Right lobe of liver (tissue), 6 donors: ENCODE measurements around the gene HDAC7. TPM values are rescaled to one million over a fixed set of nuclear protein-coding genes. Genes with fewer than 3 reads are reported as not detected.

ENCODE experiments used
- ATAC-seq, 4 donors: fragments of 200-7000 bp; cut with Tn5 transposase; one replicate each; pipeline ENCODE4 v1.9.1; 2020; ENCODE audit warnings: mild to moderate bottlenecking in 4 of 4, moderate library complexity in 4 of 4
- DNase-seq, 3 donors: peaks; one replicate each; pipeline ENCODE4 v3.0.0-alpha.2; 2020
- H3K27ac ChIP-seq, 3 donors: fragments of 200-600 bp; one replicate each; pipeline ENCODE4 v1.8.0; 2022
- H3K27me3 ChIP-seq, 2 donors: fragments of 200-600 bp; one replicate each; pipeline ENCODE4 v1.8.0; 2022
- H3K36me3 ChIP-seq, 4 donors: fragments of 200-600 bp; sonication (generic) in 1 of 4; one replicate each; pipeline versions ENCODE4 v1.5.1 to v1.8.0; 2017 to 2022; ENCODE audit warnings: control low read depth in 1 of 4
- H3K4me1 ChIP-seq, 4 donors: fragments of 200-600 bp; sonication (generic) in 1 of 4; one replicate each; pipeline versions ENCODE4 v1.5.1 to v1.8.0; 2017 to 2022; ENCODE audit warnings: control low read depth in 1 of 4
- H3K4me3 ChIP-seq, 3 donors: fragments of 200-600 bp; one replicate each; pipeline ENCODE4 v1.8.0; 2022
- H3K9me3 ChIP-seq, 4 donors: fragments of 200-600 bp; sonication (generic) in 1 of 4; one replicate each; pipeline versions ENCODE4 v1.5.1 to v1.8.0; 2017 to 2022; ENCODE audit warnings: control low read depth in 1 of 4
- POLR2A ChIP-seq: fragments of 450-650 bp; IDR thresholded peaks from one replicate; pipeline ENCODE4 v1.6.1; 2017; ENCODE audit warnings: antibody characterized with exemption, mild to moderate bottlenecking
- WGBS: methylation state at CpG from one replicate; pipeline ENCODE4 v1.1.6; 2018; ENCODE audit warnings: low coverage, low lambda C conversion rate; ENCODE audit not compliant: insufficient coverage; ENCODE audit errors: missing lambda C conversion rate; 5-methylcytosine and 5-hydroxymethylcytosine counted together
- intact Hi-C, 2 donors: fragments of 100-400 bp; cut with DNase I; formaldehyde crosslinking; loops; one replicate each; pipeline versions ENCODE4 v1.11.2 to v1.14.1; 2022
- total RNA-seq, 6 experiments: library from RNA; depleted of rRNA in 2 of 6; stranded (reverse); fragments of >200 nt in 2 of 6; fragmentation: NEBNext Ultra II Directional in 3 of 6; extraction: Animal tissue kit (Norgen Biotek cat#: 25700) in 3 of 6; gene quantifications; one replicate each; pipeline versions ENCODE4 v1.1.0 to v1.2.4, GENCODE V29; 2016 to 2023
- TF ChIP-seq, protein P1 (sequence below), 4 donors: fragments of 200-600 bp in 3 of 4; fragments of 450-650 bp in 1 of 4; IDR thresholded peaks; one replicate each; pipeline versions ENCODE4 v1.5.1 to v1.8.0; 2016 to 2022; ENCODE audit warnings: antibody characterized with exemption in 4 of 4, mild to moderate bottlenecking in 2 of 4
- donor health status: DM: no; HTN: yes; CAD: no.
- donor health status: DM: no; HTN: no; CAD: no.
- donor health status: DM: no; HTN: no; CAD: no.
- donor health status: DM: no; HTN: yes; CAD: no.
- donor health status: DM: no; HTN: yes; CAD: no.

The HDAC7 gene
- total RNA-seq, 6 experiments from 2014 or later = 6.6 to 18.8 (median 8.4) TPM

DNA sequence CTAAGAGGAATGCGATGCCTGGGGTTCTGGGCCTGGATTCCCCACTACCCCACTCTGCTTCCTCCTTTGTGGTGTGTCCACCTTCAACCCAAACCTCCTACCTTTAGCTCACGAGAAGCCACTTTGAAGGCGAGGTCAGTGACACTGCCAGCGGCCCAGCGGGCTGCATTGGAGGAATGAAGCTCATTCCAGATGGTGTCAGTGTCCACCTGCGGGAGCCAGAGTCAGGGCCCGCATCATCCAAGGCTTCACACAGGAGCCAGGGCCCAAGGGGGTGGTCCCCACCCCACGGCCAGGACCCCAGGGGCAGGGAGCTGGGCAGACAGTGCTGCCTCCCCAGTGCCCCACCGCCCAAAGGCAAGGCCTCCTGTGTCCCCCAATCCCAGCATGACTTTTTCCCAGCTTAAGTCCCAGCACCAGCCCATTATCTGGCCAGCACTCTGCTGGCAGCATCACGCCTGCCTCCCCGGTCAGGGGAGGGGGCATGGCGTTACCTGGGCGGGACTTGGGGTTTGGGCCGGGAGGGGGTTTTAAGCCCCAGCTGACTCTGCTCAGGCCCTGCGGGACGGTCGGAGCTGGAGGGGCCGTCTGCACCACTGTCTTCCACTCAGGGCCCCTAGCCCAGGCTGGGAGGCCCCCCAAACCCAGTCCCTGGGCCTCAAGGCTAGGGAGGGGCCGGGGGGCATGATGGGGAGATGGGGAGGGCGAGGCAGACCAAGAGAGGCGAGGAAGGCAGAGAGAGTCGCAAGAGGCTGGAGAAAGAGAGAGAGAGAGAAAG is 29.8 kb downstream of the HDAC7 start:
- Histone ChIP-seq H3K4me1 (no peaks in the 10 kb centered on the region), H3K36me3 (peaks cover 0 to 23% (median 7%) of the 10 kb centered on the region in 4 donors), H3K27ac (no peak overlapping the region), H3K4me3 (no peak overlapping the region), H3K9me3 (no peaks in the 10 kb centered on the region), H3K27me3 (no peaks in the 10 kb centered on the region)
- DNase-seq (peak in 1 of 3 donors; percentile 42), ATAC-seq (no peak)
- intact Hi-C loops = no loop called here
- TF ChIP-seq POLR2A = no peak
- TF ChIP-seq, protein P1, sequence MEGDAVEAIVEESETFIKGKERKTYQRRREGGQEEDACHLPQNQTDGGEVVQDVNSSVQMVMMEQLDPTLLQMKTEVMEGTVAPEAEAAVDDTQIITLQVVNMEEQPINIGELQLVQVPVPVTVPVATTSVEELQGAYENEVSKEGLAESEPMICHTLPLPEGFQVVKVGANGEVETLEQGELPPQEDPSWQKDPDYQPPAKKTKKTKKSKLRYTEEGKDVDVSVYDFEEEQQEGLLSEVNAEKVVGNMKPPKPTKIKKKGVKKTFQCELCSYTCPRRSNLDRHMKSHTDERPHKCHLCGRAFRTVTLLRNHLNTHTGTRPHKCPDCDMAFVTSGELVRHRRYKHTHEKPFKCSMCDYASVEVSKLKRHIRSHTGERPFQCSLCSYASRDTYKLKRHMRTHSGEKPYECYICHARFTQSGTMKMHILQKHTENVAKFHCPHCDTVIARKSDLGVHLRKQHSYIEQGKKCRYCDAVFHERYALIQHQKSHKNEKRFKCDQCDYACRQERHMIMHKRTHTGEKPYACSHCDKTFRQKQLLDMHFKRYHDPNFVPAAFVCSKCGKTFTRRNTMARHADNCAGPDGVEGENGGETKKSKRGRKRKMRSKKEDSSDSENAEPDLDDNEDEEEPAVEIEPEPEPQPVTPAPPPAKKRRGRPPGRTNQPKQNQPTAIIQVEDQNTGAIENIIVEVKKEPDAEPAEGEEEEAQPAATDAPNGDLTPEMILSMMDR (IDR thresholded peaks at IDR 0.05) = no peak
- WGBS = 63% methylated on average over 3 of the region's 22 CpGs

DNA sequence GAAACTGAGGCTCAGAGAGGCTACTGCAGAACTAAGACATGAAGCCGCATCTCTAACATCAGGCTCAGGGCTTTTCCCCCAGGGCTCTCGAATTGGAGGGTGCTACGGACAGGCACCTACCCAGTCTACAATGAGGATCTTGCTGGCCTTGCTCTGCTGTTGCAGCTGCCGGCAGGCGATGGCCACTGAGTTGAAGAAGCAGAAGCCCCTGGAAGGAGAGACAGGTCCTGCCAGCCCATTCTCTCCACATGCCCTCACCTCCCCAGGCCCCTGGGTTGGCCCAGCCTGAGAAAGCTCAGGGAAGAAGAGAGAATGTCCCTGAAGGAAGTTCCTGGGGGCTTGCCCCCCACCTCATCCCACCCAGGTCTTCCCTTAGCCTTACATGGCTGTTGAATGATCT is 30.6 kb downstream of the HDAC7 start:
- H3K4me1 ChIP-seq = no peaks in the 10 kb centered on the region
- H3K9me3 ChIP-seq = no peaks in the 10 kb centered on the region
- 80% methylated on average over 1 of the region's 5 CpGs for WGBS
- peaks cover 0 to 28% (median 13%) of the 10 kb centered on the region in 4 donors for H3K36me3 ChIP-seq
- ATAC-seq (no peak), DNase-seq (no peak)
- no peaks in the 10 kb centered on the region for H3K27me3 ChIP-seq
- H3K27ac ChIP-seq = no peak overlapping the region
- intact Hi-C loops = no loop called here
- no peak overlapping the region for H3K4me3 ChIP-seq
- TF ChIP-seq POLR2A = no peak
- TF ChIP-seq, protein P1 (IDR thresholded peaks at IDR 0.05) = no peak

DNA sequence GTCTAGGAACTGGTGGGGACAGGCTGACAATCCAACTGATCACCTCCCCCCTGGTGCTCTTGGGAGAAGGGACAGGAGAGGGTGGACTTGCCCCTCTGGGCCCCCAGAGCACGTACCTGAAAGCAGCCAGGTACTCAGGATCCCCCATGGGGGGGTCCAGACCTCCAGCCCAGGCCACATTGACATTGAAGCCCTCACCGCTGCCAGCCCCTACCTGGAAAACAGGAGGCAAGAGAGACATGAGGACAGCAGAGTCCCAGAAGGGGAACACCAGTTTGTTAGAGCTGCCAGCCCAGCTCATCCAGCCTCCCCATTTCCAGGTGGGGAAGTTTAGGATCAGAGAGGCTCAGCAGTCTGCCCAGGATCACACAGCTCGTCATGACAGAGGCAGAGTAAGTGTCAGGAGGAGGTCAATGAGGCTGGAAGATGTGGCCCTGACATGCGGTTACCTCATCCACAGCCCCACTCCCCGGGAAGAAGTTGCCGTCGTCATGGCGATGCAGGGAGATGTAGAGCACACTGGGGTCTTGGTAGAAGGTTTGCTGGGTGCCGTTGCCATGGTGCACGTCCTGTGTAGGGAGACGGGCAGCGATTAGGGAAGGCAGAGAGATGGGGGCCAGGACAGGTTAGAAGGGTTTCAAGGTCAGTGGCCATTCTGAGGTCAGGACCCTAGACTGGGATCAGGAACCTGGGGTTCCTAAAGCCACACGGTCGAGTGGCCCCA is 31.9 kb downstream of the HDAC7 start:
- TF ChIP-seq POLR2A = no peak
- TF ChIP-seq, protein P1 (IDR thresholded peaks at IDR 0.05) = no peak
- no peaks in the 10 kb centered on the region for H3K9me3 ChIP-seq
- H3K4me3 ChIP-seq = no peak overlapping the region
- H3K27ac ChIP-seq = no peak overlapping the region
- DNase-seq = no peak
- WGBS = 74% methylated on average over 6 of the region's 14 CpGs
- H3K36me3 ChIP-seq = peaks cover 0 to 27% (median 13%) of the 10 kb centered on the region in 4 donors
- no peaks in the 10 kb centered on the region for H3K27me3 ChIP-seq
- ATAC-seq = no peak
- intact Hi-C loops = no loop called here
- no peaks in the 10 kb centered on the region for H3K4me1 ChIP-seq

DNA sequence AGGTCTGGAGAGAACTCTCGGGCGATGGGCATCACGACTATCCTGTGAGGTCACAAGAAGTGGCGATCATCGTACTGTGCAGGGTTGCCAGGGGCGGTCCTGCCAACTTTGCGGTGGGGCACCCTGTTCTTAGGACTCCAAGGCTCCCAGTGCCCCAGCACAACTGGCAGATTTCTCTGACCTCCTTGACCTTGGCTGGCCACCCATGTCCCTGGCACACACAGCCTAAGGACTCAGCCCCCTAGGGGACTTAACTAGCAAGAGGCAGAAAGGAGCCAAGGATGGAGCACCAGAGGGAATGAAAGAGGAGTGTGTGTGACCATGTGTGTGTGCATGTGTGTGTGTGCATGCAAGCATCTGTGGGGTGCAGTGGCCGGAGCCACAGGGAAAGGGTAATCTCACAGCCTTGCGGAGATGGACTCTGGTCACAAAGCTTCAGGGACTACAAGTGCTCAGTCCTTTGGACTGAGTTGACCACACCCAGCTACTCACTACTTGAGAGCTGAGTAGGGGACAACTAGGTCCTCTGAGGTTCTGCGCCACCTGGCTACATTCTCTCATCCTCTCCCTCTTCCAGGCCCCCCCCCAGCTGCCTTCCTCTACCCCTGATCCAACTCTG is 32.9 kb downstream of the HDAC7 start:
- Histone ChIP-seq H3K4me3 (no peak overlapping the region), H3K27me3 (no peaks in the 10 kb centered on the region), H3K4me1 (no peaks in the 10 kb centered on the region), H3K27ac (no peak overlapping the region), H3K36me3 (peaks cover 0 to 29% (median 10%) of the 10 kb centered on the region in 4 donors), H3K9me3 (no peaks in the 10 kb centered on the region)
- intact Hi-C loops = no loop called here
- WGBS = 83% methylated on average over 1 of the region's 10 CpGs
- DNase-seq (no peak), ATAC-seq (no peak)
- TF ChIP-seq, protein P1 (IDR thresholded peaks at IDR 0.05) = no peak
- no peak for TF ChIP-seq POLR2A
